Natural killer cell (primary cell): ENCODE data around the gene ST3GAL3. TPM values are rescaled to one million over a fixed set of nuclear protein-coding genes. Genes with fewer than 3 reads are reported as not detected.

ENCODE experiments used
- ATAC-seq, 3 donors: fragments of 150-1000 bp in 2 of 3; fragments of 200-7000 bp in 1 of 3; cut with Tn5 transposase; 1 replicate in 1 of 3; 2 replicates in 2 of 3; pipeline ENCODE4 v1.10.0; 2021; ENCODE audit warnings: mild to moderate bottlenecking in 2 of 3, moderate library complexity in 2 of 3
- DNase-seq, 2 donors: peaks; one replicate each; pipeline versions ENCODE4 v3.0.0 to v3.0.0-alpha.2; 2013 to 2021; ENCODE audit warnings: mixed read lengths in 1 of 2
- H3K27ac ChIP-seq: one replicate; pipeline ENCODE4 v1.5.1; 2013; ENCODE audit warnings: mild to moderate bottlenecking, low read length
- H3K27me3 ChIP-seq: one replicate; pipeline ENCODE4 v1.6.1; 2013; ENCODE audit warnings: low read length; ENCODE audit not compliant: control insufficient read depth, insufficient read depth
- H3K36me3 ChIP-seq: one replicate; pipeline ENCODE4 v1.6.1; 2013; ENCODE audit warnings: low read length; ENCODE audit not compliant: control insufficient read depth, insufficient read depth
- H3K4me1 ChIP-seq: one replicate; pipeline ENCODE4 v1.6.1; 2013; ENCODE audit warnings: low read length; ENCODE audit not compliant: control insufficient read depth, insufficient read depth
- H3K4me3 ChIP-seq: one replicate; pipeline ENCODE4 v1.5.1; 2013; ENCODE audit warnings: low read length
- H3K9me3 ChIP-seq: one replicate; pipeline ENCODE4 v1.6.1; 2013; ENCODE audit warnings: low read length; ENCODE audit not compliant: control insufficient read depth, insufficient read depth
- H3K27ac Mint-ChIP-seq, 2 donors: one replicate each; pipeline ENCODE4 v1.8.0; 2022; ENCODE audit warnings: mild to moderate bottlenecking in 2 of 2, mixed read lengths in 2 of 2, moderate library complexity in 1 of 2
- H3K27me3 Mint-ChIP-seq, 2 donors: one replicate each; pipeline ENCODE4 v1.8.0; 2022; ENCODE audit warnings: low read depth in 2 of 2, mixed read lengths in 2 of 2
- H3K36me3 Mint-ChIP-seq: one replicate; pipeline ENCODE4 v1.8.0; 2022; ENCODE audit warnings: mixed read lengths
- H3K4me1 Mint-ChIP-seq, 2 donors: one replicate each; pipeline ENCODE4 v1.8.0; 2022; ENCODE audit warnings: mixed read lengths in 2 of 2
- H3K4me3 Mint-ChIP-seq: one replicate; pipeline ENCODE4 v1.8.0; 2022; ENCODE audit warnings: mild to moderate bottlenecking, moderate library complexity, mixed read lengths
- H3K9me3 Mint-ChIP-seq, 2 donors: one replicate each; pipeline ENCODE4 v1.8.0; 2022; ENCODE audit warnings: mixed read lengths in 2 of 2
- WGBS: methylation state at CpG from one replicate; pipeline ENCODE4 v1.1.7; 2013; ENCODE audit warnings: missing lambda C conversion rate; ENCODE audit not compliant: insufficient coverage; 5-methylcytosine and 5-hydroxymethylcytosine counted together
- intact Hi-C: fragments of 100-400 bp; cut with micrococcal nuclease; formaldehyde crosslinking; loops from one replicate; pipeline ENCODE4 v1.14.2; 2022
- total RNA-seq, 4 donors: library from RNA; stranded (reverse); fragments of 120-200 nt in 1 of 4; gene quantifications; one replicate each; pipeline versions ENCODE4 v1.2.3 to v1.2.4, GENCODE V29; 2013 to 2022
- TF ChIP-seq, protein P1 (sequence below): fragments of 200-600 bp; IDR thresholded peaks from one replicate; pipeline ENCODE4 v1.8.0; 2022; ENCODE audit warnings: antibody characterized with exemption

ST3GAL3 gene
- total RNA-seq, 3 donors from 2014 or later (not counting 1 experiment from before 2014, with no cell fraction given): 22.2 to 27.3 (median 22.3) TPM

DNA sequence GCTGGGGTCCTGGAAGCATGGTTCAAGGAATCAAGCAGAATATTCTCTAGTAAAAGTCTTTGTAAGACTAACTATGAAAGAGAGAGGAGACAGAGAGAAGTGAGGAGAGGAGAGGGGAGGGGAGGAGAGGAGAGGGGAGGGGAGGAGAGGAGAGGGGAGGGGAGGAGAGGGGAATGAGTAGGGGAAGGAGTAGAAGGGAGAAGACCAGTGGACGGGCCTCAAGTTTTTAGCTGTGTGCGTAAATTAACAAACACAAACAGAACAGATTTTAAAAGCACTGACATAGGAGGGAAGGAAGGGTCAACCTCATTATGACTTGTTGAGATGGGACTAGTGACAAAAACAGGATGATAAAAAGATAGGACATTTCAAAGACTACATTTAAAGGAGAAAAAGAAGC is 62.8 kb downstream of the ST3GAL3 start:
- H3K27me3 Mint-ChIP-seq: no peaks in the 10 kb centered on the region
- no peaks in the 10 kb centered on the region for H3K36me3 Mint-ChIP-seq
- TF ChIP-seq, protein P1, sequence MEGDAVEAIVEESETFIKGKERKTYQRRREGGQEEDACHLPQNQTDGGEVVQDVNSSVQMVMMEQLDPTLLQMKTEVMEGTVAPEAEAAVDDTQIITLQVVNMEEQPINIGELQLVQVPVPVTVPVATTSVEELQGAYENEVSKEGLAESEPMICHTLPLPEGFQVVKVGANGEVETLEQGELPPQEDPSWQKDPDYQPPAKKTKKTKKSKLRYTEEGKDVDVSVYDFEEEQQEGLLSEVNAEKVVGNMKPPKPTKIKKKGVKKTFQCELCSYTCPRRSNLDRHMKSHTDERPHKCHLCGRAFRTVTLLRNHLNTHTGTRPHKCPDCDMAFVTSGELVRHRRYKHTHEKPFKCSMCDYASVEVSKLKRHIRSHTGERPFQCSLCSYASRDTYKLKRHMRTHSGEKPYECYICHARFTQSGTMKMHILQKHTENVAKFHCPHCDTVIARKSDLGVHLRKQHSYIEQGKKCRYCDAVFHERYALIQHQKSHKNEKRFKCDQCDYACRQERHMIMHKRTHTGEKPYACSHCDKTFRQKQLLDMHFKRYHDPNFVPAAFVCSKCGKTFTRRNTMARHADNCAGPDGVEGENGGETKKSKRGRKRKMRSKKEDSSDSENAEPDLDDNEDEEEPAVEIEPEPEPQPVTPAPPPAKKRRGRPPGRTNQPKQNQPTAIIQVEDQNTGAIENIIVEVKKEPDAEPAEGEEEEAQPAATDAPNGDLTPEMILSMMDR: no peak
- H3K4me3 Mint-ChIP-seq: no peak overlapping the region
- no peaks in the 10 kb centered on the region for H3K9me3 Mint-ChIP-seq
- DNase-seq (no peak), ATAC-seq (no peak)
- Histone ChIP-seq H3K27ac (no peak overlapping the region), H3K27me3 (no peaks in the 10 kb centered on the region), H3K4me3 (no peak overlapping the region), H3K36me3 (peaks cover 5% of the 10 kb centered on the region), H3K9me3 (no peaks in the 10 kb centered on the region), H3K4me1 (no peaks in the 10 kb centered on the region)
- WGBS: no CpG with 5 or more reads among the region's 2 CpGs
- H3K4me1 Mint-ChIP-seq: peaks cover 0 to 6% of the 10 kb centered on the region in 2 donors
- intact Hi-C loops: no loop called here
- H3K27ac Mint-ChIP-seq: no peak overlapping the region

DNA sequence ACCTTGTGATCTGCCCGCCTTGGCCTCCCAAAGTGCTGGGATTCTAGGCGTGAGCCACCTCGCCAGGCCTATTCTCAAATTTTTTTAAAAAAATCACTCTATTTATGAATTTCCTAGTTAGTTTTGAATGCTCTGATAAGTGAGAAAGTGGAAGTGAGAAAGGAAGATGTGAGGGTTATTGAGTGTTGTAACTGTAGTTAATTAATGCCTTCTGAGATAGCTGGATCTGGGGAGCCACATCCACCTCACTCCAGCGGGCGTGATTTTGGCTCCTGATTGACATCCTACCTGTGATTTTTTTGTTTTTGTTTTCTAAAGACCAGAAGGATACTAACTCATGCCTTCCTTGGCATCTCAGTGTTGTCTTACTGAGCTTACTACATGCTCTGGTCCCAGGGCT is 65.6 kb downstream of the ST3GAL3 start:
- no peak overlapping the region for H3K4me3 Mint-ChIP-seq
- Histone ChIP-seq H3K27ac (no peak overlapping the region), H3K27me3 (no peaks in the 10 kb centered on the region), H3K9me3 (no peaks in the 10 kb centered on the region), H3K4me3 (no peak overlapping the region), H3K4me1 (no peaks in the 10 kb centered on the region), H3K36me3 (peaks cover 5% of the 10 kb centered on the region)
- no peak for DNase-seq
- no peaks in the 10 kb centered on the region for H3K9me3 Mint-ChIP-seq
- ATAC-seq: no peak
- H3K4me1 Mint-ChIP-seq: peaks cover 0 to 6% of the 10 kb centered on the region in 2 donors
- 90% methylated on average over 4 of the region's 5 CpGs for WGBS
- TF ChIP-seq, protein P1: no peak
- no peaks in the 10 kb centered on the region for H3K36me3 Mint-ChIP-seq
- no peaks in the 10 kb centered on the region for H3K27me3 Mint-ChIP-seq
- H3K27ac Mint-ChIP-seq: no peak overlapping the region
- intact Hi-C loops: no loop called here

DNA sequence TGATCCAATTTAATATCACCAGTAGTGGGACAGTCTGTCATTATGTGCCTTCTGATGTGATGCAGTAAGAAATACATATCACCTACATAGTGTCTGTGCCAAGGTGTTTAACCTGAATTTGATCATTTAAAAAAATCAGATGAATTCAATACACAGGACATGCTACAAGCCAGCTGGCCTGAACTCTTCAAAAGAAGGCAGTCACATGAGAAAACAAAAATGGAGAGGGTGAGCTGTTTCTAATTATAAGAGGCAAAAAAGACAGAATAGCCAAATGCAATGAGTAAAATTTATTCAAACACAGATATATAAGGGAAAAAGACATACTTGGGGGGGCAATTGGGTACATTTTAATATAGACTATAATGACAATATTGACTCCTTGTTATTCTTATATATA is 66.5 kb downstream of the ST3GAL3 start:
- Histone ChIP-seq H3K36me3 (peaks cover 5% of the 10 kb centered on the region), H3K27ac (no peak overlapping the region), H3K4me3 (no peak overlapping the region), H3K9me3 (no peaks in the 10 kb centered on the region), H3K27me3 (no peaks in the 10 kb centered on the region), H3K4me1 (no peaks in the 10 kb centered on the region)
- ATAC-seq: no peak
- no peaks in the 10 kb centered on the region for H3K9me3 Mint-ChIP-seq
- intact Hi-C loops: no loop called here
- H3K4me1 Mint-ChIP-seq: peaks cover 0 to 6% of the 10 kb centered on the region in 2 donors
- TF ChIP-seq, protein P1: no peak
- H3K27me3 Mint-ChIP-seq: no peaks in the 10 kb centered on the region
- no peak overlapping the region for H3K4me3 Mint-ChIP-seq
- DNase-seq: no peak
- no peaks in the 10 kb centered on the region for H3K36me3 Mint-ChIP-seq
- no peak overlapping the region for H3K27ac Mint-ChIP-seq

DNA sequence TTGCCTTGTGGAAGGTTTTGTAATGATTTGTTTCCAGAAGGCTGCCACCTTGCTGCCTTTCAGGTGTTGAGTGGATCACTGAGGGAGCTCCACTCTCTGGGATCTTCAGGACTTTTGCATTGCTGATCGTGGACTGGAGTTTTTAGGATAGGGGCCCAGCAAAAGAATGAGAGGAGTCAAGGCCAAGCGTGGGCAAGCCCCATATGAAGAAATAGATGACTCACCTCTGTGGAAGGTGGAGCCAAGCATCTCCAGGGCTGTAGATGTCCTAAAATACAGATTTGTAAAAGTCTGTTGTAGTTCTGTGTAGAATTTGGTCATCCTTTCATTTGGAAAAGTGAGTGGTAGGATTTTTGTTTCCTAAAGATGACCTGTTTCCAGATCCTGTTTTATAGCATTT is 67.0 kb downstream of the ST3GAL3 start:
- Histone ChIP-seq H3K9me3 (no peaks in the 10 kb centered on the region), H3K27ac (no peak overlapping the region), H3K4me3 (no peak overlapping the region), H3K27me3 (no peaks in the 10 kb centered on the region), H3K4me1 (no peaks in the 10 kb centered on the region), H3K36me3 (peaks cover 5% of the 10 kb centered on the region)
- TF ChIP-seq, protein P1: no peak
- intact Hi-C loops: no loop called here
- peaks cover 2% of the 10 kb centered on the region for H3K36me3 Mint-ChIP-seq
- H3K4me3 Mint-ChIP-seq: no peak overlapping the region
- ATAC-seq (no peak), DNase-seq (no peak)
- H3K27ac Mint-ChIP-seq: no peak overlapping the region
- WGBS: 96% methylated on average over 2 of the region's 2 CpGs
- peaks cover 2 to 7% of the 10 kb centered on the region in 2 donors for H3K4me1 Mint-ChIP-seq
- H3K27me3 Mint-ChIP-seq: no peaks in the 10 kb centered on the region
- peaks cover 0 to under 1% of the 10 kb centered on the region in 2 donors for H3K9me3 Mint-ChIP-seq
